Endodermal cell (in vitro differentiated cells): ENCODE results near the gene BATF3. TPM values are rescaled to one million over a fixed set of nuclear protein-coding genes. Genes with fewer than 3 reads are reported as not detected.

Experiments used
- DNase-seq: peaks from one replicate; pipeline ENCODE4 v3.0.0-alpha.2; 2017
- H3K27ac ChIP-seq: 2 replicates; pipeline ENCODE4 v1.5.1; 2013; ENCODE audit warnings: mild to moderate bottlenecking, low read depth, low read length, moderate library complexity
- H3K27me3 ChIP-seq: 2 replicates; pipeline ENCODE4 v1.6.1; 2013; ENCODE audit warnings: mild to moderate bottlenecking, low read length, moderate library complexity; ENCODE audit not compliant: insufficient read depth, control insufficient read depth, poor library complexity, severe bottlenecking
- H3K36me3 ChIP-seq: 2 replicates; pipeline ENCODE4 v1.7.0; 2013; ENCODE audit warnings: mild to moderate bottlenecking, low read length, moderate library complexity; ENCODE audit not compliant: control insufficient read depth, insufficient read depth
- H3K4me1 ChIP-seq: one replicate; pipeline ENCODE4 v1.7.0; 2013; ENCODE audit warnings: low read length; ENCODE audit not compliant: control insufficient read depth, insufficient read depth
- H3K4me3 ChIP-seq: 2 replicates; pipeline ENCODE4 v1.5.1; 2013; ENCODE audit warnings: mild to moderate bottlenecking, low read length, moderate library complexity
- H3K9ac ChIP-seq: 2 replicates; pipeline ENCODE4 v1.6.1; 2013; ENCODE audit warnings: mild to moderate bottlenecking, low read length, moderate library complexity; ENCODE audit not compliant: poor library complexity, severe bottlenecking; ENCODE audit errors: extremely low read depth
- H3K9me3 ChIP-seq: 2 replicates; pipeline ENCODE4 v1.6.1; 2013; ENCODE audit warnings: mild to moderate bottlenecking, low read length, moderate library complexity; ENCODE audit not compliant: control insufficient read depth
- H3K27ac Mint-ChIP-seq: 2 replicates; pipeline ENCODE4 v1.8.0; 2020; ENCODE audit warnings: mixed read lengths
- H3K27me3 Mint-ChIP-seq: 2 replicates; pipeline ENCODE4 v1.8.0; 2021; ENCODE audit warnings: mild to moderate bottlenecking, mixed read lengths; ENCODE audit not compliant: insufficient read depth
- H3K36me3 Mint-ChIP-seq: 2 replicates; pipeline ENCODE4 v1.8.0; 2020; ENCODE audit warnings: low read depth, mixed read lengths
- H3K4me1 Mint-ChIP-seq: 2 replicates; pipeline ENCODE4 v1.8.0; 2020; ENCODE audit warnings: mixed read lengths
- H3K4me3 Mint-ChIP-seq: 2 replicates; pipeline ENCODE4 v1.8.0; 2020; ENCODE audit warnings: mild to moderate bottlenecking, moderate library complexity, mixed read lengths
- H3K9me3 Mint-ChIP-seq: 2 replicates; pipeline ENCODE4 v1.8.0; 2020; ENCODE audit warnings: mild to moderate bottlenecking, mixed read lengths
- CTCF ChIP-seq: fragments of 200-600 bp; sonication (generic); conservative IDR thresholded peaks from 2 replicates; pipeline ENCODE4 v1.5.0; 2021; ENCODE audit warnings: antibody characterized with exemption, mild to moderate bottlenecking
- WGBS, 2 experiments: methylation state at CpG; one replicate each; pipeline versions ENCODE4 v1.1.5 to v1.1.7; 2013; ENCODE audit warnings: missing lambda C conversion rate in 2 of 2, mixed read lengths in 1 of 2; ENCODE audit not compliant: insufficient coverage in 1 of 2, insufficient read length in 1 of 2; 5-methylcytosine and 5-hydroxymethylcytosine counted together
- total RNA-seq, 2 donors: library from RNA; stranded (reverse); fragmentation: NEBNext Ultra II Directional in 1 of 2; extraction: Animal tissue kit (Norgen Biotek cat#: 25700) in 1 of 2; gene quantifications; 2 replicates in 1 of 2; 3 replicates in 1 of 2; pipeline ENCODE4 v1.2.1, GENCODE V29; 2021

The BATF3 gene
- total RNA-seq, 2 donors from 2014 or later = 1.5 to 4.0 TPM

- no peak overlapping the region for H3K4me3 Mint-ChIP-seq
- no peaks in the 10 kb centered on the region for H3K9me3 Mint-ChIP-seq
- Histone ChIP-seq H3K27me3 (no peaks in the 10 kb centered on the region), H3K36me3 (no peaks in the 10 kb centered on the region), H3K27ac (no peak overlapping the region), H3K4me3 (no peak overlapping the region), H3K9me3 (no peaks in the 10 kb centered on the region), H3K4me1 (peaks cover 2% of the 10 kb centered on the region), H3K9ac (no peak overlapping the region)
- no peak overlapping the region for H3K27ac Mint-ChIP-seq
- 72 to 78% methylated on average over 5 to 7 of the region's 7 CpGs for WGBS, 2 experiments
- no peaks in the 10 kb centered on the region for H3K36me3 Mint-ChIP-seq
- no peak for TF ChIP-seq CTCF
- DNase-seq = peak; percentile 46
- peaks cover 6% of the 10 kb centered on the region for H3K27me3 Mint-ChIP-seq
- H3K4me1 Mint-ChIP-seq = peaks cover 26% of the 10 kb centered on the region
Measured at GRCh38 chr1:212683357-212683722, 16.3 kb downstream of the BATF3 start.

GRCh38 chr1:212680680-212681389, 18.8 kb downstream of the BATF3 start:
- H3K4me1 Mint-ChIP-seq = peaks cover 26% of the 10 kb centered on the region
- peak; percentile 55 for DNase-seq
- no peak for TF ChIP-seq CTCF
- Histone ChIP-seq H3K9me3 (no peaks in the 10 kb centered on the region), H3K27me3 (no peaks in the 10 kb centered on the region), H3K4me1 (peaks cover 9% of the 10 kb centered on the region), H3K36me3 (no peaks in the 10 kb centered on the region), H3K4me3 (no peak overlapping the region), H3K27ac (no peak overlapping the region), H3K9ac (no peak overlapping the region)
- no peak overlapping the region for H3K4me3 Mint-ChIP-seq
- no peak overlapping the region for H3K27ac Mint-ChIP-seq
- peaks cover 6% of the 10 kb centered on the region for H3K27me3 Mint-ChIP-seq
- H3K36me3 Mint-ChIP-seq = no peaks in the 10 kb centered on the region
- WGBS, 2 experiments = 0 to 26% methylated on average over 1 to 4 of the region's 4 CpGs
- no peaks in the 10 kb centered on the region for H3K9me3 Mint-ChIP-seq

- Mint-ChIP-seq H3K27ac (no peak overlapping the region), H3K4me1 (peaks cover 23% of the 10 kb centered on the region), H3K4me3 (no peak overlapping the region), H3K36me3 (no peaks in the 10 kb centered on the region), H3K27me3 (peaks cover 2% of the 10 kb centered on the region), H3K9me3 (no peaks in the 10 kb centered on the region)
- 89 to 90% methylated on average over 5 to 11 of the region's 11 CpGs for WGBS, 2 experiments
- Histone ChIP-seq H3K4me1 (peaks cover 9% of the 10 kb centered on the region), H3K27me3 (no peaks in the 10 kb centered on the region), H3K4me3 (no peak overlapping the region), H3K36me3 (no peaks in the 10 kb centered on the region), H3K9ac (no peak overlapping the region), H3K27ac (no peak overlapping the region), H3K9me3 (no peaks in the 10 kb centered on the region)
- DNase-seq = peak; percentile 48
- no peak for TF ChIP-seq CTCF
Measured at GRCh38 chr1:212678456-212679410, 20.9 kb downstream of the BATF3 start.
